Omental fat pad (tissue), 4 donors: Measurements from ENCODE around the gene SAMD14. TPM values are rescaled to one million over a fixed set of nuclear protein-coding genes. Genes with fewer than 3 reads are reported as not detected.

Source experiments
- ATAC-seq: fragments of 150-250 bp; one replicate; pipeline ENCODE4 v1.9.1; 2016; ENCODE audit warnings: mild to moderate bottlenecking, moderate library complexity; ENCODE audit not compliant: low FRiP score
- DNase-seq: peaks from one replicate; pipeline ENCODE4 v3.0.0-alpha.2; 2019; ENCODE audit warnings: low spot score
- CTCF ChIP-seq, 3 donors: fragments of 450-650 bp; IDR thresholded peaks; one replicate each; pipeline ENCODE4 v1.5.1; 2016 to 2017; ENCODE audit warnings: antibody characterized with exemption in 3 of 3, mild to moderate bottlenecking in 3 of 3, moderate library complexity in 2 of 3
- total RNA-seq, 4 donors: library from RNA; depleted of rRNA; stranded (reverse); fragments of >200 nt; gene quantifications; one replicate each; pipeline ENCODE4 v1.1.0, GENCODE V29; 2016

Gene SAMD14
- total RNA-seq = under 1 TPM in 2 of 4 donors, not detected in 2; 0.12 to 0.44 TPM

- no peak for DNase-seq
- ATAC-seq = peak; percentile 26
- TF ChIP-seq CTCF (IDR thresholded peaks at IDR 0.05) = no peak
Observed at GRCh38 chr17:50129728-50130558, at the start of gene SAMD14. TSS of gene SAMD14 (minus strand) at chr17:50130160. CDS start at chr17:50124959, 5,201 bp downstream.

- ATAC-seq (peak; percentile 73), DNase-seq (no peak)
- no peak for TF ChIP-seq CTCF (IDR thresholded peaks at IDR 0.05)
Observed at GRCh38 chr17:50177983-50178834, 48.2 kb upstream of the SAMD14 start.

GRCh38 chr17:50177476-50177875 lies 47.5 kb upstream of the SAMD14 start:
- TF ChIP-seq CTCF (IDR thresholded peaks at IDR 0.05) = no peak
- no peak for DNase-seq
- ATAC-seq = no peak

- no peak for DNase-seq
- no peak for TF ChIP-seq CTCF (IDR thresholded peaks at IDR 0.05)
- ATAC-seq = no peak
Observed at GRCh38 chr17:50176559-50177357, 46.8 kb upstream of the SAMD14 start.

- DNase-seq = no peak
- no peak for TF ChIP-seq CTCF (IDR thresholded peaks at IDR 0.05)
- no peak for ATAC-seq
Observed at GRCh38 chr17:50175035-50175807, 45.3 kb upstream of the SAMD14 start.

- DNase-seq (no peak), ATAC-seq (no peak)
- TF ChIP-seq CTCF (IDR thresholded peaks at IDR 0.05) = no peak
Observed at GRCh38 chr17:50174444-50174843, 44.5 kb upstream of the SAMD14 start.
